Activated gamma-delta T cell (primary cell): ENCODE data around the gene ZMYND11.
"Not testable (repeated sequence)": the region's sequence is repeated elsewhere in the genome, so short reads cannot be mapped to it uniquely, and the experiment has no call there.

Experiments used
- DNase-seq: peaks from one replicate; lab custom pipeline; 2025; lab: John Stamatoyannopoulos, UW

Gene ZMYND11

GRCh38 chr10:132946-133898 is 2.0 kb upstream of the ZMYND11 start:
- no peak for DNase-seq

- peak; percentile 44 for DNase-seq
Measured at GRCh38 chr10:134247-135131, 766 bp upstream of the ZMYND11 start.

- peak; percentile 49 for DNase-seq
Measured at GRCh38 chr10:135601-136464, 578 bp downstream of the ZMYND11 start.

GRCh38 chr10:136465-136762 is 1.2 kb downstream of the ZMYND11 start:
- DNase-seq = no peak

- DNase-seq = no peak
Measured at GRCh38 chr10:137031-137430, 1.8 kb downstream of the ZMYND11 start.

- no peak for DNase-seq
Measured at GRCh38 chr10:137606-138005, 2.4 kb downstream of the ZMYND11 start.

GRCh38 chr10:142371-142770 is 7.1 kb downstream of the ZMYND11 start:
- no peak for DNase-seq

- no peak for DNase-seq
Measured at GRCh38 chr10:152915-153314, 17.7 kb downstream of the ZMYND11 start.

- DNase-seq = no peak
Measured at GRCh38 chr10:154348-154747, 19.1 kb downstream of the ZMYND11 start.

GRCh38 chr10:167383-167782 is 32.1 kb downstream of the ZMYND11 start:
- DNase-seq = no peak

GRCh38 chr10:173741-174140 is 38.5 kb downstream of the ZMYND11 start:
- DNase-seq = no peak

GRCh38 chr10:176677-177076 is 41.4 kb downstream of the ZMYND11 start:
- DNase-seq = no peak

- DNase-seq = no peak
Measured at GRCh38 chr10:178208-178607, 43.0 kb downstream of the ZMYND11 start.

GRCh38 chr10:178723-179122 is 43.5 kb downstream of the ZMYND11 start:
- DNase-seq = no peak

GRCh38 chr10:182441-183201 is 47.4 kb downstream of the ZMYND11 start:
- no peak for DNase-seq

GRCh38 chr10:184174-184573 is 48.9 kb downstream of the ZMYND11 start:
- DNase-seq = no peak

GRCh38 chr10:184911-185310 is 49.7 kb downstream of the ZMYND11 start:
- no peak for DNase-seq

- DNase-seq = not testable (repeated sequence)
Measured at GRCh38 chr10:185571-185970, 50.3 kb downstream of the ZMYND11 start.

GRCh38 chr10:186911-187310 is 51.7 kb downstream of the ZMYND11 start:
- DNase-seq = no peak

- DNase-seq = no peak
Measured at GRCh38 chr10:188546-188945, 53.3 kb downstream of the ZMYND11 start.

GRCh38 chr10:190216-190615 is 55.0 kb downstream of the ZMYND11 start:
- no peak for DNase-seq
